H9 (cell line): ENCODE data around the gene GFPT1. TPM values are rescaled to one million over a fixed set of nuclear protein-coding genes. Genes with fewer than 3 reads are reported as not detected.

Source experiments
- DNase-seq: peaks from one replicate; pipeline ENCODE4 v3.0.0-alpha.2; 2017
- H2AFZ ChIP-seq: one replicate; pipeline ENCODE4 v1.6.1; 2013; ENCODE audit warnings: mild to moderate bottlenecking, low read length, control low read depth, moderate library complexity
- H2AK5ac ChIP-seq: 2 replicates; pipeline ENCODE4 v1.6.1; 2013; ENCODE audit warnings: low read length, control low read depth, mixed read lengths; ENCODE audit not compliant: insufficient read length
- H2BK120ac ChIP-seq: one replicate; pipeline ENCODE4 v1.6.1; 2013; ENCODE audit warnings: low read depth, mild to moderate bottlenecking, low read length, control low read depth, inconsistent platforms; ENCODE audit not compliant: poor library complexity, severe bottlenecking
- H2BK12ac ChIP-seq: 2 replicates; pipeline ENCODE4 v1.6.1; 2013; ENCODE audit warnings: low read length, control low read depth, mixed read lengths, low read depth; ENCODE audit not compliant: insufficient read length
- H2BK15ac ChIP-seq: 2 replicates; pipeline ENCODE4 v1.6.1; 2013; ENCODE audit warnings: low read depth, low read length, control low read depth
- H2BK20ac ChIP-seq: one replicate; pipeline ENCODE4 v1.6.1; 2013; ENCODE audit warnings: low read depth, mild to moderate bottlenecking, low read length, control low read depth, inconsistent platforms; ENCODE audit not compliant: poor library complexity, severe bottlenecking
- H2BK5ac ChIP-seq: 2 replicates; pipeline ENCODE4 v1.6.1; 2013; ENCODE audit warnings: low read length, control low read depth, mixed read lengths; ENCODE audit not compliant: insufficient read length
- H3K14ac ChIP-seq: 2 replicates; pipeline ENCODE4 v1.6.1; 2013; ENCODE audit warnings: low read length, control low read depth; ENCODE audit not compliant: insufficient read depth
- H3K18ac ChIP-seq: 2 replicates; pipeline ENCODE4 v1.6.1; 2013; ENCODE audit warnings: low read depth, mild to moderate bottlenecking, mixed read lengths, low read length, control low read depth; ENCODE audit not compliant: insufficient read length
- H3K23ac ChIP-seq: 2 replicates; pipeline ENCODE4 v1.6.1; 2013; ENCODE audit warnings: low read length, control low read depth, mixed read lengths, low read depth; ENCODE audit not compliant: insufficient read length
- H3K23me2 ChIP-seq: 2 replicates; pipeline ENCODE4 v1.6.1; 2013; ENCODE audit warnings: low read depth, mild to moderate bottlenecking, mixed read lengths, low read length, control low read depth; ENCODE audit not compliant: insufficient read length, poor library complexity, severe bottlenecking
- H3K27ac ChIP-seq: 2 replicates; pipeline ENCODE4 v1.5.1; 2013; ENCODE audit warnings: low read length, control low read depth, mixed read lengths, low read depth; ENCODE audit not compliant: insufficient read length
- H3K27me3 ChIP-seq: 2 replicates; pipeline ENCODE4 v1.6.1; 2013; ENCODE audit warnings: low read length, control low read depth, inconsistent platforms; ENCODE audit not compliant: insufficient read depth
- H3K4ac ChIP-seq: 2 replicates; pipeline ENCODE4 v1.6.1; 2013; ENCODE audit warnings: low read depth, mild to moderate bottlenecking, control low read depth, inconsistent platforms, low read length, moderate library complexity
- H3K4me1 ChIP-seq: 2 replicates; pipeline ENCODE4 v1.6.1; 2013; ENCODE audit warnings: low read length, control low read depth, inconsistent platforms; ENCODE audit not compliant: insufficient read depth
- H3K4me2 ChIP-seq: 2 replicates; pipeline ENCODE4 v1.6.1; 2013; ENCODE audit warnings: low read length, control low read depth, mixed read lengths; ENCODE audit not compliant: insufficient read length, insufficient read depth
- H3K56ac ChIP-seq: 2 replicates; pipeline ENCODE4 v1.6.1; 2013; ENCODE audit warnings: low read depth, mild to moderate bottlenecking, mixed read lengths, low read length, control low read depth; ENCODE audit not compliant: insufficient read length
- H3K79me1 ChIP-seq: 2 replicates; pipeline ENCODE4 v1.6.1; 2013; ENCODE audit warnings: low read depth, mild to moderate bottlenecking, moderate library complexity, low read length, control low read depth, inconsistent platforms; ENCODE audit not compliant: insufficient read depth, poor library complexity, severe bottlenecking
- H3K79me2 ChIP-seq: 2 replicates; pipeline ENCODE4 v1.6.1; 2013; ENCODE audit warnings: low read length, control low read depth, inconsistent platforms; ENCODE audit not compliant: insufficient read depth
- H3K9ac ChIP-seq: 2 replicates; pipeline ENCODE4 v1.6.1; 2013; ENCODE audit warnings: low read length, control low read depth, mixed read lengths; ENCODE audit not compliant: insufficient read length; ENCODE audit errors: extremely low read depth
- H3K9me3 ChIP-seq: one replicate; pipeline ENCODE4 v1.6.1; 2013; ENCODE audit warnings: low read depth, low read length, inconsistent platforms; ENCODE audit not compliant: control insufficient read depth
- H3T11ph ChIP-seq: one replicate; pipeline ENCODE4 v1.6.1; 2013; ENCODE audit warnings: mild to moderate bottlenecking, low read length, control low read depth, inconsistent platforms
- H4K20me1 ChIP-seq: one replicate; pipeline ENCODE4 v1.6.1; 2013; ENCODE audit not compliant: control insufficient read depth, insufficient read length, insufficient read depth
- H4K5ac ChIP-seq: 2 replicates; pipeline ENCODE4 v1.6.1; 2013; ENCODE audit warnings: low read depth, mild to moderate bottlenecking, mixed read lengths, low read length, control low read depth; ENCODE audit not compliant: insufficient read length
- H4K8ac ChIP-seq: replicated peaks from 2 replicates; pipeline ENCODE4 v1.6.1; 2013; ENCODE audit warnings: low read length, control low read depth, mixed read lengths, low read depth; ENCODE audit not compliant: insufficient read length
- H4K91ac ChIP-seq: 2 replicates; pipeline ENCODE4 v1.6.1; 2013; ENCODE audit warnings: low read depth, mild to moderate bottlenecking, moderate library complexity, mixed read lengths, low read length, control low read depth; ENCODE audit not compliant: insufficient read length
- H3K27ac Mint-ChIP-seq, 3 experiments: 2 replicates in 2 of 3; 3 replicates in 1 of 3; pipeline ENCODE4 v1.8.0; 2020 to 2021; ENCODE audit warnings: mixed read lengths in 3 of 3, mild to moderate bottlenecking in 1 of 3, moderate library complexity in 1 of 3
- H3K27me3 Mint-ChIP-seq: 2 replicates; pipeline ENCODE4 v1.8.0; 2021; ENCODE audit warnings: low read depth, mild to moderate bottlenecking, moderate library complexity, mixed read lengths
- H3K36me3 Mint-ChIP-seq, 3 experiments: 2 replicates in 2 of 3; 3 replicates in 1 of 3; pipeline ENCODE4 v1.8.0; 2020 to 2021; ENCODE audit warnings: low read depth in 3 of 3, mixed read lengths in 3 of 3; ENCODE audit not compliant: insufficient read depth in 1 of 3
- H3K4me1 Mint-ChIP-seq, 2 experiments: 2 replicates each; pipeline ENCODE4 v1.8.0; 2020; ENCODE audit warnings: mixed read lengths in 2 of 2
- H3K4me3 Mint-ChIP-seq, 2 experiments: 2 replicates in 1 of 2; 3 replicates in 1 of 2; pipeline ENCODE4 v1.8.0; 2020 to 2021; ENCODE audit warnings: mild to moderate bottlenecking in 2 of 2, mixed read lengths in 2 of 2, moderate library complexity in 1 of 2
- H3K9me3 Mint-ChIP-seq, 2 experiments: 2 replicates in 1 of 2; 3 replicates in 1 of 2; pipeline ENCODE4 v1.8.0; 2020; ENCODE audit warnings: mild to moderate bottlenecking in 2 of 2, mixed read lengths in 2 of 2, moderate library complexity in 1 of 2
- CTCF ChIP-seq: fragments of 200-600 bp; sonication (generic); conservative IDR thresholded peaks from 3 replicates; pipeline ENCODE4 v1.8.0; 2021; ENCODE audit warnings: antibody characterized with exemption, mild to moderate bottlenecking
- WGBS: extraction: QIAGEN DNeasy Blood & Tissue Kit; methylation state at CpG from one replicate; pipeline ENCODE4 v1.1.7; 2013; ENCODE audit warnings: missing lambda C conversion rate, low lambda C conversion rate, mixed read lengths; ENCODE audit not compliant: insufficient read length; ENCODE audit errors: extremely low coverage; 5-methylcytosine and 5-hydroxymethylcytosine counted together
- total RNA-seq: library from RNA; stranded (reverse); gene quantifications from 2 replicates; pipeline ENCODE4 v1.2.1, GENCODE V29; 2021

GFPT1 gene
- total RNA-seq, 1 experiment from 2014 or later = 84.4 TPM

- Histone ChIP-seq H2AFZ (no peak overlapping the region), H3K56ac (no peak overlapping the region), H2AK5ac (no peak overlapping the region), H4K8ac (no peak overlapping the region), H2BK120ac (no peak overlapping the region), H3T11ph (no peak overlapping the region), H3K18ac (no peak overlapping the region), H3K23me2 (no peaks in the 10 kb centered on the region), H4K20me1 (no peaks in the 10 kb centered on the region), H3K23ac (no peak overlapping the region), H3K4me1 (no peaks in the 10 kb centered on the region), H2BK20ac (no peak overlapping the region), H3K79me1 (no peaks in the 10 kb centered on the region), H3K27me3 (no peaks in the 10 kb centered on the region; the same call in 1 of the 2 replicates), H4K91ac (no peak overlapping the region), H3K9me3 (no peaks in the 10 kb centered on the region), H2BK5ac (no peak overlapping the region), H4K5ac (no peak overlapping the region), H3K27ac (no peak overlapping the region), H3K79me2 (no peaks in the 10 kb centered on the region), H3K9ac (no peak overlapping the region), H2BK12ac (no peak overlapping the region), H3K14ac (no peak overlapping the region), H2BK15ac (no peak overlapping the region), H3K4ac (no peak overlapping the region), H3K4me2 (no peak overlapping the region)
- Mint-ChIP-seq H3K9me3 (peaks cover 0 to 9% of the 10 kb centered on the region in 2 experiments; a peak in 3 of 5 replicates), H3K27me3 (peaks cover 28% of the 10 kb centered on the region), H3K4me1 (peaks cover 5 to 6% of the 10 kb centered on the region in 2 experiments; a peak in 3 of 4 replicates), H3K27ac (no peak overlapping the region), H3K36me3 (no peaks in the 10 kb centered on the region), H3K4me3 (no peak overlapping the region)
- WGBS = no CpG with 5 or more reads among the region's 3 CpGs
- no peak for DNase-seq
- no peak for TF ChIP-seq CTCF
Observed at GRCh38 chr2:69300650-69301049, 86.4 kb downstream of the GFPT1 start.
